Pons (tissue), 1 donor: Measurements from ENCODE around the gene FAM110D.

ENCODE experiments used
- DNase-seq: peaks from one replicate; pipeline ENCODE4 v3.0.0-alpha.2; 2016; ENCODE audit warnings: low spot score

The FAM110D gene

GRCh38 chr1:26129778-26130177 lies 29.1 kb upstream of the FAM110D start:
- no peak for DNase-seq

GRCh38 chr1:26130695-26131094 lies 28.2 kb upstream of the FAM110D start:
- DNase-seq, result no peak

GRCh38 chr1:26132128-26132833 lies 26.6 kb upstream of the FAM110D start:
- no peak for DNase-seq

- no peak for DNase-seq
Observed at GRCh38 chr1:26132834-26133167, 26.1 kb upstream of the FAM110D start.

GRCh38 chr1:26134466-26134865 lies 24.4 kb upstream of the FAM110D start:
- no peak for DNase-seq

- no peak for DNase-seq
Observed at GRCh38 chr1:26138974-26139558, 19.8 kb upstream of the FAM110D start.

- DNase-seq, result no peak
Observed at GRCh38 chr1:26142159-26142558, 16.7 kb upstream of the FAM110D start.

GRCh38 chr1:26145041-26145959 lies 13.6 kb upstream of the FAM110D start:
- DNase-seq, result peak; percentile 93

GRCh38 chr1:26145960-26146294 lies 13.0 kb upstream of the FAM110D start:
- no peak for DNase-seq

GRCh38 chr1:26148887-26149286 lies 10.0 kb upstream of the FAM110D start:
- DNase-seq, result no peak

GRCh38 chr1:26153966-26154532 lies 4.8 kb upstream of the FAM110D start:
- DNase-seq, result no peak

- DNase-seq, result no peak
Observed at GRCh38 chr1:26154750-26155149, 4.1 kb upstream of the FAM110D start.

- no peak for DNase-seq
Observed at GRCh38 chr1:26155370-26156284, 3.3 kb upstream of the FAM110D start.

GRCh38 chr1:26156285-26157038 lies 2.4 kb upstream of the FAM110D start:
- DNase-seq, result no peak

- no peak for DNase-seq
Observed at GRCh38 chr1:26158271-26158907, 490 bp upstream of the FAM110D start.

- no peak for DNase-seq
Observed at GRCh38 chr1:26159743-26160039, 812 bp downstream of the FAM110D start.

GRCh38 chr1:26160527-26161414 lies 1.9 kb downstream of the FAM110D start:
- DNase-seq, result no peak

GRCh38 chr1:26161415-26162219 lies 2.7 kb downstream of the FAM110D start:
- DNase-seq, result no peak

- no peak for DNase-seq
Observed at GRCh38 chr1:26162220-26162709, 3.4 kb downstream of the FAM110D start.
